OCI-LY3 (cell line): ENCODE measurements around the gene KIAA0408.

Experiments
- CTCF ChIP-seq: fragments of 200-600, 300-600 bp; sonication (generic); IDR thresholded peaks from 2 replicates; pipeline ENCODE4 v1.5.1; 2014; ENCODE audit warnings: antibody characterized with exemption, low read length, low read depth
- EZH2phosphoT487 ChIP-seq: fragments of 200-600 bp; shearing (Covaris generic); IDR thresholded peaks from 2 replicates; pipeline ENCODE4 v1.6.1; 2018; ENCODE audit warnings: antibody characterized with exemption, mixed run types, low read depth

- no peak for TF ChIP-seq CTCF
- no peak for TF ChIP-seq EZH2phosphoT487
These were observed 7.8 kb downstream of the KIAA0408 start for GRCh38 chr6:127451388-127451787.
